ENCODE results near the gene ZNF605. TPM values are rescaled to one million over a fixed set of nuclear protein-coding genes. Genes with fewer than 3 reads are reported as not detected.

ZNF605 gene
- total RNA-seq, 1 experiment from 2014 or later = 20.6 TPM

GRCh38 chr12:132924356-132924755 is 31.8 kb downstream of the ZNF605 start:
- ATAC-seq (no peak), DNase-seq (ENCODE audit: low read depth, low spot score) (no peak)
- BruUV-seq (replicated peaks) = no TSS peak
- Histone ChIP-seq H3K27ac (ENCODE audit: low read length) (no peak overlapping the region), H3K4me1 (ENCODE audit: control insufficient read depth, insufficient read depth, low read length) (no peaks in the 10 kb centered on the region), H3K36me3 (ENCODE audit: control insufficient read depth, insufficient read depth, low read length) (no peaks in the 10 kb centered on the region), H3K4me3 (ENCODE audit: low read depth in 2 of 2, low read length in 2 of 2) (no peak overlapping the region), H3K9me3 (ENCODE audit: control insufficient read depth, insufficient read depth, low read depth, low read length) (peaks cover 80% of the 10 kb centered on the region), H3K27me3 (ENCODE audit: control insufficient read depth, insufficient read depth, low read length) (no peaks in the 10 kb centered on the region)
- in situ Hi-C loops (cut with HindIII; ENCODE audit: low pct_unique_long_range_greater_than_20kb, low sequenced_read_pairs) (no loop called here), intact Hi-C loops (cut with micrococcal nuclease; ENCODE audit: unreplicated experiment) (no loop called here)
- TF ChIP-seq POLR2AphosphoS5 (IDR thresholded peaks at IDR 0.05; ENCODE audit: low read depth, low read length) (no peak), REST (IDR thresholded peaks at IDR 0.05; ENCODE audit: insufficient read depth in 1 of 2, low read depth in 2 of 2, low read length in 1 of 2) (no peak), CTCF (IDR thresholded peaks at IDR 0.05) (no peak)
- POLR2A ChIA-PET = no interaction called here
- CTCF ChIA-PET = no interaction called here

GRCh38 chr12:132923356-132923909 is 32.7 kb downstream of the ZNF605 start:
- POLR2A ChIA-PET = no interaction called here
- H3K4me3 ChIP-seq (ENCODE audit: low read depth in 2 of 2, low read length in 2 of 2) = no peak overlapping the region
- no peak overlapping the region for H3K27ac ChIP-seq (ENCODE audit: low read length)
- H3K27me3 ChIP-seq (ENCODE audit: control insufficient read depth, insufficient read depth, low read length) = no peaks in the 10 kb centered on the region
- CTCF ChIA-PET = no interaction called here
- no peaks in the 10 kb centered on the region for H3K36me3 ChIP-seq (ENCODE audit: control insufficient read depth, insufficient read depth, low read length)
- no peak for TF ChIP-seq REST (IDR thresholded peaks at IDR 0.05; ENCODE audit: insufficient read depth in 1 of 2, low read depth in 2 of 2, low read length in 1 of 2)
- TF ChIP-seq POLR2AphosphoS5 (IDR thresholded peaks at IDR 0.05; ENCODE audit: low read depth, low read length) = no peak
- no peak for TF ChIP-seq TCF7L2 (IDR thresholded peaks at IDR 0.05; ENCODE audit: low read depth, low read length)
- TF ChIP-seq CTCF (IDR thresholded peaks at IDR 0.05) = no peak
- no peak for TF ChIP-seq SIN3A (IDR thresholded peaks at IDR 0.05; ENCODE audit: borderline replicate concordance, insufficient read depth, low read depth, low read length)
- DNase-seq (ENCODE audit: low read depth, low spot score) (no peak), ATAC-seq (no peak)
- peaks cover 76% of the 10 kb centered on the region for H3K9me3 ChIP-seq (ENCODE audit: control insufficient read depth, insufficient read depth, low read depth, low read length)
- H3K4me1 ChIP-seq (ENCODE audit: control insufficient read depth, insufficient read depth, low read length) = no peaks in the 10 kb centered on the region
- intact Hi-C loops (cut with micrococcal nuclease; ENCODE audit: unreplicated experiment) = no loop called here
- TSS peak; percentile 51 for BruUV-seq (replicated peaks)
- in situ Hi-C loops (cut with HindIII; ENCODE audit: low pct_unique_long_range_greater_than_20kb, low sequenced_read_pairs) = no loop called here

Measured in Panc1 (cell line).